Endothelial cell of umbilical vein (primary cell): ENCODE results near the gene CRTC2. TPM values are rescaled to one million over a fixed set of nuclear protein-coding genes. Genes with fewer than 3 reads are reported as not detected.

Experiments used
- microRNA-seq: library from miRNA; unstranded; fragments of <30 nt; microRNA quantifications from one replicate; pipeline ENCODE4 v1.2.0, GENCODE V29; 2021; ENCODE audit warnings: borderline number of aligned reads, borderline replicate concordance
- polyA plus RNA-seq, 4 experiments: library from polyadenylated mRNA; depleted of rRNA in 3 of 4; stranded (reverse) in 3 of 4; unstranded in 1 of 4; fragments of >200 nt; gene quantifications; 2 replicates each; pipeline versions ENCODE4 v1.2.1 to v1.2.3, GENCODE V29; 2011 to 2012; ENCODE audit warnings: missing spikeins in 1 of 4
- small RNA-seq: library from RNA; depleted of rRNA; stranded (forward); fragments of <200 nt; gene quantifications from one replicate; pipeline ENCODE3, GENCODE V24; 2012; ENCODE audit warnings: low replicate concordance, low read depth; ENCODE audit not compliant: insufficient read depth, insufficient read length
- total RNA-seq: library from RNA; stranded (reverse); gene quantifications from 2 replicates; pipeline ENCODE4 v1.2.3, GENCODE V29; 2021

CRTC2 gene
- total and polyA plus RNA-seq, 2 donors (not counting 3 experiments of a cell fraction or from before 2014, with no cell fraction given), result 40.2 to 42.2 TPM

Small RNAs within 50 kb of the gene (microRNA-seq; reads per million reads assigned to microRNA genes)
- not detected for gene MIR6737

Small RNAs within 50 kb of the gene (small RNA-seq; reads per million reads assigned to genes)
- not detected for gene MIR6737

Other genes starting within 250 kb of the CRTC2 start
- 56.1 and 63.1 TPM in 2 replicates for gene INTS3, start 230.6 kb downstream of the CRTC2 start, total RNA-seq
- gene INTS3, start 230.6 kb downstream of the CRTC2 start, polyA plus RNA-seq, result 61.9 and 75.9 TPM in 2 replicates
- 26.5 and 26.6 TPM in 2 replicates for gene SLC27A3, start 183.2 kb downstream of the CRTC2 start, total RNA-seq
- gene SLC27A3, start 183.2 kb downstream of the CRTC2 start, polyA plus RNA-seq, result 34.3 and 40.1 TPM in 2 replicates
- gene GATAD2B, start 35.6 kb downstream of the CRTC2 start, total RNA-seq, result 46.3 and 49.2 TPM in 2 replicates
- gene GATAD2B, start 35.6 kb downstream of the CRTC2 start, polyA plus RNA-seq, result 6.4 and 8.5 TPM in 2 replicates
- 54.3 and 57.8 TPM in 2 replicates for gene DENND4B, start 11.9 kb downstream of the CRTC2 start, total RNA-seq
- gene DENND4B, start 11.9 kb downstream of the CRTC2 start, polyA plus RNA-seq, result 35.6 and 45.6 TPM in 2 replicates
- gene SLC39A1, start 4.9 kb upstream of the CRTC2 start, total RNA-seq, result 75.8 and 77.1 TPM in 2 replicates
- 98.0 and 111 TPM in 2 replicates for gene SLC39A1, start 4.9 kb upstream of the CRTC2 start, polyA plus RNA-seq
- 8.1 and 9.9 TPM in 2 replicates for gene CREB3L4, start 9.3 kb upstream of the CRTC2 start, total RNA-seq
- 11.7 and 12.1 TPM in 2 replicates for gene CREB3L4, start 9.3 kb upstream of the CRTC2 start, polyA plus RNA-seq
- gene JTB, start 19.1 kb upstream of the CRTC2 start, total RNA-seq, result 89.0 and 90.2 TPM in 2 replicates
- 144 and 149 TPM in 2 replicates for gene JTB, start 19.1 kb upstream of the CRTC2 start, polyA plus RNA-seq
- 124 and 135 TPM in 2 replicates for gene RAB13, start 27.7 kb upstream of the CRTC2 start, total RNA-seq
- 54.6 and 76.0 TPM in 2 replicates for gene RAB13, start 27.7 kb upstream of the CRTC2 start, polyA plus RNA-seq
- gene RPS27, start 32.1 kb upstream of the CRTC2 start, total RNA-seq, result 1,120 and 1,234 TPM in 2 replicates
- gene RPS27, start 32.1 kb upstream of the CRTC2 start, polyA plus RNA-seq, result 1,521 and 1,700 TPM in 2 replicates
- gene NUP210L, start 196.5 kb upstream of the CRTC2 start, total RNA-seq, result 0.07 TPM in 1 of 2 replicates, not detected in the other
- gene NUP210L, start 196.5 kb upstream of the CRTC2 start, polyA plus RNA-seq, result 0.01 TPM in 1 of 2 replicates, not detected in the other
- 924 and 927 TPM in 2 replicates for gene TPM3, start 233.5 kb upstream of the CRTC2 start, total RNA-seq
- 318 and 395 TPM in 2 replicates for gene TPM3, start 233.5 kb upstream of the CRTC2 start, polyA plus RNA-seq
- gene CFAP141, start 247.7 kb upstream of the CRTC2 start, total RNA-seq, result not detected in 2 replicates
- gene CFAP141, start 247.7 kb upstream of the CRTC2 start, polyA plus RNA-seq, result not detected in 2 replicates